HCT116 (cell line): Measurements from ENCODE around the gene TELO2. TPM values are rescaled to one million over a fixed set of nuclear protein-coding genes. Genes with fewer than 3 reads are reported as not detected.

Experiments used
- ATAC-seq: fragments of 200-7000 bp; cut with Tn5 transposase; 2 replicates; pipeline ENCODE4 v1.9.1; 2020; ENCODE audit warnings: mild to moderate bottlenecking, moderate library complexity
- BruUV-seq: library from RNA; stranded (reverse); fragments of 400-500 nt; replicated peaks from 2 replicates; lab custom pipeline; 2021; lab: Mats Ljungman, UMichigan
- CTCF ChIA-PET: fragments of 300-600 bp; sonication (Branson Sonifier 250); formaldehyde crosslinking; loops from one replicate; lab custom pipeline; 2021; ENCODE audit warnings: antibody characterized with exemption; lab: Charles Lee
- POLR2A ChIA-PET: fragments of 300-600, 350-600 bp; sonication (Branson Sonifier 250); formaldehyde crosslinking; loops from one replicate; lab custom pipeline; 2021; ENCODE audit warnings: antibody characterized with exemption; lab: Charles Lee
- RAD21 ChIA-PET, 2 experiments: fragments of 300-600 bp; sonication (Branson Sonifier 250); formaldehyde crosslinking; loops; one replicate each; lab custom pipeline; 2023; ENCODE audit warnings: low total read pairs in 2 of 2; ENCODE audit not compliant: uncharacterized antibody in 2 of 2, unreplicated experiment in 2 of 2, low non-redundant PET in 1 of 2; lab: Charles Lee
- DNase-seq: peaks from one replicate; pipeline ENCODE4 v3.0.0-alpha.2; 2010; ENCODE audit warnings: low read depth, low spot score
- H2AFZ ChIP-seq: fragments of 200-600 bp; shearing (Covaris generic), sonication (generic); 2 replicates; pipeline ENCODE4 v1.6.1; 2017; ENCODE audit warnings: low read depth, mixed run types, mixed read lengths, antibody characterized with exemption, low read length; ENCODE audit not compliant: poor library complexity, severe bottlenecking
- H3K27ac ChIP-seq: 2 replicates; pipeline ENCODE4 v1.5.1; 2012; ENCODE audit warnings: low read depth, low read length
- H3K27me3 ChIP-seq: fragments of 200-600 bp; sonication (generic); 2 replicates; pipeline ENCODE4 v1.6.1; 2016; ENCODE audit warnings: mixed run types, low read length, mixed read lengths; ENCODE audit not compliant: insufficient read depth
- H3K36me3 ChIP-seq, 2 experiments: fragments of 200-500 bp in 1 of 2; fragments of 200-600 bp in 1 of 2; sonication (Bioruptor generic) in 1 of 2; sonication (generic) in 1 of 2; 2 replicates each; pipeline versions ENCODE4 v1.5.1 to v1.6.1; 2014 to 2016; ENCODE audit warnings: low read length in 2 of 2, inconsistent platforms in 1 of 2, mixed read lengths in 1 of 2, mixed run types in 1 of 2; ENCODE audit not compliant: insufficient read depth in 2 of 2, control insufficient read depth in 1 of 2
- H3K4me1 ChIP-seq, 2 experiments: fragments of 200-600 bp in 1 of 2; sonication (generic) in 1 of 2; 2 replicates each; pipeline versions ENCODE4 v1.5.1 to v1.6.1; 2012 to 2017; ENCODE audit warnings: low read length in 2 of 2, inconsistent platforms in 1 of 2, mild to moderate bottlenecking in 1 of 2, mixed read lengths in 1 of 2, mixed run types in 1 of 2, moderate library complexity in 1 of 2; ENCODE audit not compliant: insufficient read depth in 2 of 2, control insufficient read depth in 1 of 2
- H3K4me2 ChIP-seq: fragments of 200-600 bp; sonication (generic); 2 replicates; pipeline ENCODE4 v1.6.1; 2017; ENCODE audit warnings: mixed run types, low read length, mixed read lengths
- H3K4me3 ChIP-seq, 2 experiments: fragments of 200-600 bp in 1 of 2; sonication (generic) in 1 of 2; replicated peaks in 1 of 2; 2 replicates each; pipeline ENCODE4 v1.5.1; 2011 to 2016; ENCODE audit warnings: low read length in 2 of 2, control low read depth in 1 of 2, low read depth in 1 of 2, mild to moderate bottlenecking in 1 of 2, mixed read lengths in 1 of 2, mixed run types in 1 of 2
- H3K79me2 ChIP-seq: fragments of 200-600 bp; sonication (generic); 2 replicates; pipeline ENCODE4 v1.6.1; 2017; ENCODE audit warnings: mild to moderate bottlenecking, mixed run types, low read length, moderate library complexity, mixed read lengths; ENCODE audit not compliant: insufficient read depth
- H3K9ac ChIP-seq: fragments of 200-600 bp; sonication (generic); 2 replicates; pipeline ENCODE4 v1.6.1; 2016; ENCODE audit warnings: low read length, mixed read lengths
- H3K9me2 ChIP-seq: fragments of 200-600 bp; sonication (generic), shearing (Covaris generic); 2 replicates; pipeline ENCODE4 v1.6.1; 2017; ENCODE audit warnings: mixed run types, mild to moderate bottlenecking, moderate library complexity; ENCODE audit not compliant: insufficient read depth
- H3K9me3 ChIP-seq, 2 experiments: fragments of 200-500 bp in 1 of 2; fragments of 200-600 bp in 1 of 2; sonication (Bioruptor generic) in 1 of 2; sonication (generic) in 1 of 2; 2 replicates each; pipeline ENCODE4 v1.6.1; 2014 to 2017; ENCODE audit warnings: low read length in 2 of 2, mixed read lengths in 2 of 2, inconsistent platforms in 1 of 2, low read depth in 1 of 2, mild to moderate bottlenecking in 1 of 2, mixed run types in 1 of 2, moderate library complexity in 1 of 2; ENCODE audit not compliant: control insufficient read depth in 1 of 2, insufficient read depth in 1 of 2
- H4K20me1 ChIP-seq: fragments of 200-600 bp; sonication (generic), shearing (Covaris generic); 2 replicates; pipeline ENCODE4 v1.6.1; 2017; ENCODE audit warnings: mixed run types, mild to moderate bottlenecking, moderate library complexity; ENCODE audit not compliant: insufficient read depth
- JUND ChIP-seq: IDR thresholded peaks from 2 replicates; pipeline ENCODE4 v1.6.1; 2012
- POLR2AphosphoS5 ChIP-seq: IDR thresholded peaks from 2 replicates; pipeline ENCODE4 v1.6.1; 2011; ENCODE audit warnings: mild to moderate bottlenecking, low read depth, low read length, moderate library complexity
- ZFX ChIP-seq: fragments of 450-650 bp; IDR thresholded peaks from 2 replicates; pipeline ENCODE4 v1.6.1; 2017
- intact Hi-C: fragments of 100-400 bp; cut with micrococcal nuclease; formaldehyde crosslinking; loops from 2 replicates; pipeline ENCODE4 v1.10.0; 2022
- total RNA-seq: library from RNA; stranded (reverse); gene quantifications from one replicate; pipeline ENCODE4 v1.2.1, GENCODE V29; 2021; ENCODE audit not compliant: unreplicated experiment
- TF ChIP-seq, protein P1 (sequence below): IDR thresholded peaks from 2 replicates; pipeline ENCODE4 v1.6.1; 2012; ENCODE audit warnings: low read depth

Gene TELO2
- total RNA-seq, 1 experiment from 2014 or later, result 74.3 TPM

DNA sequence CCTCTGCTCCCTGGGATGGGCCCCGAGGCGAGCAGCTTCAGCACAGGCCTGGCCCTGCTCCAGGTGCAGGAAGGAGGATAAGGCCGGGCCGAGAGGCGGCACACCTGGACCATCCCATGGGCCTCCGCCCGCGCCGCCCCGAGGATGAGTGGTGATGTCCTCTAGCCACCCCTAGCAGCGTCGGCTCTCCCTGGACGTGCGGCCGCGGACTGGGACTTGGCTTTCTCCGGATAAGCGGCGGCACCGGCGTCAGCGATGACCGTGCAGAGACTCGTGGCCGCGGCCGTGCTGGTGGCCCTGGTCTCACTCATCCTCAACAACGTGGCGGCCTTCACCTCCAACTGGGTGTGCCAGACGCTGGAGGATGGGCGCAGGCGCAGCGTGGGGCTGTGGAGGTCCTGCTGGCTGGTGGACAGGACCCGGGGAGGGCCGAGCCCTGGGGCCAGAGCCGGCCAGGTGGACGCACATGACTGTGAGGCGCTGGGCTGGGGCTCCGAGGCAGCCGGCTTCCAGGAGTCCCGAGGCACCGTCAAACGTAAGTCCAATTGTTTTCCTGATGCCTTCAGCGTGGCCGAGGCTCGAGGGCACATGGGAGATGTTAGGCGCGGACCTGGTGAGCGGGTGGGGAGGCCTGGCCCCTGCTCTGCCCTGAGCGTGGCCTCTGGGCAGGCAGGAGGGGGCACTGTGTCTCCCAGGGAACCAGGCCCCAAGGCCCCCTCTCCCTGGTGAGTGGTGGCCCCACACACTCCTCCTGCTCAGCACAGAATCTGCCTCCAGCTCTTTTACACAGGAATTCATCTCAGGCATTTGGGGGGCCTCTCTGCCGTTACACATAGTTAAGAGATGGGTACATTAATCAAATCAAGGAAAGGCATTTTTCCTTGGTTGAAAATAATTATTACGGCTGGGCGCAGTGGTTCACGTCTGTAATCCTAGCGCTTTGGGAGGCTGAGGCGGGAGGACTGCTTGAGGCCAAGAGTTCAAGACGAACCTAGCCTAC is 41.2 kb downstream of the TELO2 start:
- intact Hi-C loops, result no loop called here
- DNase-seq (no peak), ATAC-seq (no peak)
- no peaks in the 10 kb centered on the region for H4K20me1 ChIP-seq
- ChIA-PET CTCF (no interaction called here), RAD21 (no interaction called here), POLR2A (no interaction called here)
- H3K4me1 ChIP-seq, result no peaks in the 10 kb centered on the region
- H3K9me2 ChIP-seq, result no peaks in the 10 kb centered on the region
- H3K4me2 ChIP-seq, result no peak overlapping the region
- H3K9ac ChIP-seq, result no peak overlapping the region
- no peaks in the 10 kb centered on the region for H3K79me2 ChIP-seq
- H3K36me3 ChIP-seq, result no peaks in the 10 kb centered on the region
- H2AFZ ChIP-seq, result no peak overlapping the region
- BruUV-seq, result no TSS peak
- no peaks in the 10 kb centered on the region for H3K9me3 ChIP-seq
- TF ChIP-seq POLR2AphosphoS5 (no peak), JUND (no peak), ZFX (no peak)
- TF ChIP-seq, protein P1, sequence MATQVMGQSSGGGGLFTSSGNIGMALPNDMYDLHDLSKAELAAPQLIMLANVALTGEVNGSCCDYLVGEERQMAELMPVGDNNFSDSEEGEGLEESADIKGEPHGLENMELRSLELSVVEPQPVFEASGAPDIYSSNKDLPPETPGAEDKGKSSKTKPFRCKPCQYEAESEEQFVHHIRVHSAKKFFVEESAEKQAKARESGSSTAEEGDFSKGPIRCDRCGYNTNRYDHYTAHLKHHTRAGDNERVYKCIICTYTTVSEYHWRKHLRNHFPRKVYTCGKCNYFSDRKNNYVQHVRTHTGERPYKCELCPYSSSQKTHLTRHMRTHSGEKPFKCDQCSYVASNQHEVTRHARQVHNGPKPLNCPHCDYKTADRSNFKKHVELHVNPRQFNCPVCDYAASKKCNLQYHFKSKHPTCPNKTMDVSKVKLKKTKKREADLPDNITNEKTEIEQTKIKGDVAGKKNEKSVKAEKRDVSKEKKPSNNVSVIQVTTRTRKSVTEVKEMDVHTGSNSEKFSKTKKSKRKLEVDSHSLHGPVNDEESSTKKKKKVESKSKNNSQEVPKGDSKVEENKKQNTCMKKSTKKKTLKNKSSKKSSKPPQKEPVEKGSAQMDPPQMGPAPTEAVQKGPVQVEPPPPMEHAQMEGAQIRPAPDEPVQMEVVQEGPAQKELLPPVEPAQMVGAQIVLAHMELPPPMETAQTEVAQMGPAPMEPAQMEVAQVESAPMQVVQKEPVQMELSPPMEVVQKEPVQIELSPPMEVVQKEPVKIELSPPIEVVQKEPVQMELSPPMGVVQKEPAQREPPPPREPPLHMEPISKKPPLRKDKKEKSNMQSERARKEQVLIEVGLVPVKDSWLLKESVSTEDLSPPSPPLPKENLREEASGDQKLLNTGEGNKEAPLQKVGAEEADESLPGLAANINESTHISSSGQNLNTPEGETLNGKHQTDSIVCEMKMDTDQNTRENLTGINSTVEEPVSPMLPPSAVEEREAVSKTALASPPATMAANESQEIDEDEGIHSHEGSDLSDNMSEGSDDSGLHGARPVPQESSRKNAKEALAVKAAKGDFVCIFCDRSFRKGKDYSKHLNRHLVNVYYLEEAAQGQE, result no peak
- no peaks in the 10 kb centered on the region for H3K27me3 ChIP-seq
- H3K4me3 ChIP-seq, result no peak overlapping the region
- no peak overlapping the region for H3K27ac ChIP-seq
